CD14-positive monocyte (primary cell): ENCODE results near the gene NEK10. TPM values are rescaled to one million over a fixed set of nuclear protein-coding genes. Genes with fewer than 3 reads are reported as not detected.

Experiments
- DNase-seq, 3 donors: peaks; one replicate each; pipeline ENCODE4 v3.0.0-alpha.2; 2011 to 2022
- H2AFZ ChIP-seq: 2 replicates; pipeline ENCODE4 v1.6.0; 2012; ENCODE audit warnings: mild to moderate bottlenecking, low read depth, low read length, inconsistent platforms; ENCODE audit not compliant: insufficient read depth, poor library complexity, severe bottlenecking
- H3K27ac ChIP-seq, 2 donors: 1 replicate in 1 of 2; 2 replicates in 1 of 2; pipeline ENCODE4 v1.5.1; 2012 to 2013; ENCODE audit warnings: low read length in 2 of 2, control low read depth in 1 of 2, inconsistent platforms in 1 of 2, low read depth in 1 of 2, mild to moderate bottlenecking in 1 of 2
- H3K27me3 ChIP-seq, 2 donors: one replicate each; pipeline versions ENCODE4 v1.6.0 to v1.6.1; 2011 to 2013; ENCODE audit warnings: low read length in 2 of 2; ENCODE audit not compliant: control insufficient read depth in 2 of 2, insufficient read depth in 2 of 2
- H3K36me3 ChIP-seq, 2 donors: replicated peaks in 1 of 2; 1 replicate in 1 of 2; 2 replicates in 1 of 2; pipeline versions ENCODE4 v1.5.1 to v1.6.1; 2012 to 2013; ENCODE audit warnings: low read length in 2 of 2, control low read depth in 1 of 2, inconsistent platforms in 1 of 2, mild to moderate bottlenecking in 1 of 2; ENCODE audit not compliant: insufficient read depth in 2 of 2, control insufficient read depth in 1 of 2
- H3K4me1 ChIP-seq, 2 donors: 1 replicate in 1 of 2; 2 replicates in 1 of 2; pipeline versions ENCODE4 v1.5.1 to v1.6.1; 2012 to 2013; ENCODE audit warnings: low read length in 2 of 2, control low read depth in 1 of 2, inconsistent platforms in 1 of 2, mild to moderate bottlenecking in 1 of 2, moderate library complexity in 1 of 2; ENCODE audit not compliant: insufficient read depth in 2 of 2, control insufficient read depth in 1 of 2
- H3K4me2 ChIP-seq: replicated peaks from 2 replicates; pipeline ENCODE3; 2012; ENCODE audit warnings: low read length, moderate library complexity, mild to moderate bottlenecking; ENCODE audit not compliant: poor library complexity, severe bottlenecking; ENCODE audit errors: extremely low read depth
- H3K4me3 ChIP-seq, 3 experiments: fragments of 200-600 bp in 1 of 3; sonication (generic) in 1 of 3; replicated peaks in 1 of 3; 1 replicate in 2 of 3; 2 replicates in 1 of 3; pipeline ENCODE4 v1.5.1; 2011 to 2013; ENCODE audit warnings: low read length in 3 of 3, mild to moderate bottlenecking in 3 of 3, control low read depth in 2 of 3, low read depth in 2 of 3, inconsistent platforms in 1 of 3, moderate library complexity in 1 of 3
- H3K79me2 ChIP-seq: 2 replicates; pipeline ENCODE4 v1.6.0; 2012; ENCODE audit warnings: mild to moderate bottlenecking, control low read depth, inconsistent platforms, low read length, moderate library complexity; ENCODE audit not compliant: insufficient read depth
- H3K9ac ChIP-seq: 2 replicates; pipeline ENCODE4 v1.6.0; 2017; ENCODE audit warnings: low read length, mild to moderate bottlenecking; ENCODE audit not compliant: insufficient read depth, poor library complexity, severe bottlenecking
- H3K9me3 ChIP-seq, 2 donors: replicated peaks in 1 of 2; 1 replicate in 1 of 2; 2 replicates in 1 of 2; pipeline versions ENCODE4 v1.5.1 to v1.6.1; 2012 to 2013; ENCODE audit warnings: low read length in 2 of 2, control low read depth in 1 of 2; ENCODE audit not compliant: control insufficient read depth in 1 of 2, insufficient read depth in 1 of 2
- H4K20me1 ChIP-seq: 2 replicates; pipeline ENCODE4 v1.6.0; 2012; ENCODE audit warnings: mild to moderate bottlenecking, low read length, control low read depth, moderate library complexity; ENCODE audit not compliant: insufficient read depth
- H3K27ac Mint-ChIP-seq, 7 donors: one replicate each; pipeline ENCODE4 v1.8.0; 2020; ENCODE audit warnings: mild to moderate bottlenecking in 7 of 7, mixed read lengths in 7 of 7, moderate library complexity in 6 of 7, inconsistent platforms in 2 of 7
- H3K27me3 Mint-ChIP-seq, 3 donors: one replicate each; pipeline ENCODE4 v1.8.0; 2021 to 2022; ENCODE audit warnings: low read depth in 3 of 3, mild to moderate bottlenecking in 3 of 3, mixed read lengths in 3 of 3, moderate library complexity in 3 of 3, inconsistent platforms in 1 of 3
- H3K36me3 Mint-ChIP-seq, 2 donors: one replicate each; pipeline ENCODE4 v1.8.0; 2020; ENCODE audit warnings: mixed read lengths in 2 of 2, inconsistent platforms in 1 of 2, mild to moderate bottlenecking in 1 of 2
- H3K4me1 Mint-ChIP-seq: one replicate; pipeline ENCODE4 v1.8.0; 2020; ENCODE audit warnings: mild to moderate bottlenecking, mixed read lengths
- H3K4me3 Mint-ChIP-seq, 2 donors: one replicate each; pipeline ENCODE4 v1.8.0; 2020; ENCODE audit warnings: mild to moderate bottlenecking in 2 of 2, mixed read lengths in 2 of 2, moderate library complexity in 1 of 2
- H3K9me3 Mint-ChIP-seq, 7 donors: one replicate each; pipeline ENCODE4 v1.8.0; 2020 to 2022; ENCODE audit warnings: mixed read lengths in 7 of 7, mild to moderate bottlenecking in 6 of 7, moderate library complexity in 6 of 7, inconsistent platforms in 2 of 7
- CTCF ChIP-seq: fragments of 200-600 bp; IDR thresholded peaks from one replicate; pipeline ENCODE4 v1.8.0; 2022; ENCODE audit warnings: antibody characterized with exemption, mild to moderate bottlenecking
- WGBS: methylation state at CpG from one replicate; pipeline ENCODE4 v1.1.5; 2013; ENCODE audit warnings: missing lambda C conversion rate; ENCODE audit not compliant: insufficient coverage; 5-methylcytosine and 5-hydroxymethylcytosine counted together
- intact Hi-C, 2 donors: fragments of 100-400 bp; cut with micrococcal nuclease; formaldehyde crosslinking; loops; one replicate each; pipeline versions ENCODE4 v1.15.0 to v1.15.1; 2023
- polyA plus RNA-seq, 3 donors: library from polyadenylated mRNA; depleted of rRNA in 1 of 3; unstranded in 2 of 3; stranded (reverse) in 1 of 3; fragments of 300-500 nt in 2 of 3; fragments of >200 nt in 1 of 3; fragmentation: Illumina TruSeq in 2 of 3; gene quantifications; 1 replicate in 2 of 3; 2 replicates in 1 of 3; pipeline ENCODE4 v1.2.3, GENCODE V29; 2012 to 2021

Gene NEK10
- polyA plus RNA-seq, 3 donors: not detected

- no peak overlapping the region for H3K4me2 ChIP-seq
- WGBS: no CpG with 5 or more reads among the region's 1 CpG
- no peaks in the 10 kb centered on the region for H3K4me1 ChIP-seq
- no peak overlapping the region for H3K27ac ChIP-seq
- no peaks in the 10 kb centered on the region for H3K36me3 Mint-ChIP-seq
- H3K4me3 ChIP-seq: no peak overlapping the region
- peaks cover 2 to 11% (median 8%) of the 10 kb centered on the region in 7 donors for H3K9me3 Mint-ChIP-seq
- no peak overlapping the region for H3K27ac Mint-ChIP-seq
- H3K4me3 Mint-ChIP-seq: no peak overlapping the region
- H3K9me3 ChIP-seq: peaks cover 0 to under 1% of the 10 kb centered on the region in 2 donors
- no peak overlapping the region for H3K9ac ChIP-seq
- no peaks in the 10 kb centered on the region for H4K20me1 ChIP-seq
- H2AFZ ChIP-seq: no peak overlapping the region
- DNase-seq: no peak
- no peaks in the 10 kb centered on the region for H3K79me2 ChIP-seq
- intact Hi-C loops: no loop called here
- TF ChIP-seq CTCF: no peak
- H3K36me3 ChIP-seq: no peaks in the 10 kb centered on the region
- no peaks in the 10 kb centered on the region for H3K27me3 ChIP-seq
- peaks cover 0 to 5% (median 3%) of the 10 kb centered on the region in 3 donors for H3K27me3 Mint-ChIP-seq
- peaks cover 1% of the 10 kb centered on the region for H3K4me1 Mint-ChIP-seq
These were observed 166.2 kb downstream of the NEK10 start for GRCh38 chr3:27202959-27203358.

- Histone ChIP-seq H3K4me1 (no peaks in the 10 kb centered on the region), H3K27ac (no peak overlapping the region), H3K9me3 (peaks cover 0 to 7% of the 10 kb centered on the region in 2 donors), H3K79me2 (no peaks in the 10 kb centered on the region), H3K9ac (no peak overlapping the region), H3K4me2 (no peak overlapping the region), H4K20me1 (no peaks in the 10 kb centered on the region), H3K27me3 (no peaks in the 10 kb centered on the region), H3K36me3 (no peaks in the 10 kb centered on the region), H2AFZ (no peak overlapping the region), H3K4me3 (no peak overlapping the region)
- H3K27me3 Mint-ChIP-seq: peaks cover 0 to 5% (median 3%) of the 10 kb centered on the region in 3 donors
- DNase-seq: no peak
- WGBS: 100% methylated on average over 1 of the region's 5 CpGs
- no peak overlapping the region for H3K27ac Mint-ChIP-seq
- no peak for TF ChIP-seq CTCF
- no peaks in the 10 kb centered on the region for H3K36me3 Mint-ChIP-seq
- no peak overlapping the region for H3K4me3 Mint-ChIP-seq
- peaks cover 1% of the 10 kb centered on the region for H3K4me1 Mint-ChIP-seq
- H3K9me3 Mint-ChIP-seq: peaks cover 2 to 11% (median 8%) of the 10 kb centered on the region in 7 donors
- intact Hi-C loops: no loop called here
These were observed 167.7 kb downstream of the NEK10 start for GRCh38 chr3:27201492-27201891.
